Loucy (cell line): ENCODE measurements around the gene ACRV1.

Experiments used
- H2AFZ ChIP-seq: fragments of 200-600 bp; sonication (generic); 2 replicates; pipeline ENCODE4 v1.6.0; 2016; ENCODE audit warnings: antibody characterized with exemption, mild to moderate bottlenecking, low read length, moderate library complexity
- H3F3A ChIP-seq: fragments of 200-600 bp; 2 replicates; pipeline ENCODE4 v1.6.0; 2016; ENCODE audit warnings: antibody characterized with exemption, low read depth, mild to moderate bottlenecking
- H3K27me3 ChIP-seq: fragments of 200-600 bp; sonication (generic); 2 replicates; pipeline ENCODE4 v1.6.1; 2014; ENCODE audit warnings: low read length, mild to moderate bottlenecking; ENCODE audit not compliant: insufficient read depth, poor library complexity, severe bottlenecking
- H3K36me3 ChIP-seq: fragments of 200-600 bp; sonication (generic); 2 replicates; pipeline ENCODE4 v1.6.1; 2016; ENCODE audit warnings: low read length; ENCODE audit not compliant: insufficient read depth
- H3K4me1 ChIP-seq: fragments of 200-600 bp; sonication (generic); 2 replicates; pipeline ENCODE4 v1.5.1; 2014; ENCODE audit warnings: low read length, mild to moderate bottlenecking; ENCODE audit not compliant: insufficient read depth, poor library complexity, severe bottlenecking
- H3K4me2 ChIP-seq: fragments of 200-600 bp; sonication (generic); 2 replicates; pipeline ENCODE4 v1.6.0; 2014; ENCODE audit warnings: antibody characterized with exemption, low read length, low read depth, mild to moderate bottlenecking; ENCODE audit not compliant: poor library complexity, severe bottlenecking
- H3K4me3 ChIP-seq: fragments of 200-600 bp; sonication (generic); 2 replicates; pipeline ENCODE4 v1.5.1; 2014; ENCODE audit warnings: low read length, mild to moderate bottlenecking, mixed read lengths; ENCODE audit not compliant: poor library complexity, severe bottlenecking
- H3K79me2 ChIP-seq: fragments of 200-600 bp; sonication (generic); 2 replicates; pipeline ENCODE4 v1.6.1; 2014; ENCODE audit warnings: low read length; ENCODE audit not compliant: insufficient read depth
- H3K9ac ChIP-seq: fragments of 200-600 bp; sonication (generic); 2 replicates; pipeline ENCODE4 v1.6.0; 2014; ENCODE audit warnings: mild to moderate bottlenecking, low read depth, low read length, moderate library complexity; ENCODE audit not compliant: poor library complexity, severe bottlenecking
- H3K9me2 ChIP-seq: fragments of 200-600 bp; sonication (generic); replicated peaks from 2 replicates; pipeline ENCODE4 v1.6.1; 2016; ENCODE audit warnings: low read depth, low read length, mixed read lengths
- H3K9me3 ChIP-seq: fragments of 200-600 bp; sonication (generic); 2 replicates; pipeline ENCODE4 v1.6.1; 2014; ENCODE audit warnings: mild to moderate bottlenecking, antibody characterized with exemption, low read length, low read depth; ENCODE audit not compliant: insufficient read depth
- H4K20me1 ChIP-seq: fragments of 200-600 bp; sonication (generic); 2 replicates; pipeline ENCODE4 v1.6.0; 2014; ENCODE audit warnings: antibody characterized with exemption, low read length, mild to moderate bottlenecking; ENCODE audit not compliant: insufficient read depth, poor library complexity, severe bottlenecking
- CTCF ChIP-seq: fragments of 200-600 bp; sonication (generic); conservative IDR thresholded peaks from 2 replicates; pipeline ENCODE4 v1.5.1; 2014; ENCODE audit warnings: mild to moderate bottlenecking, antibody characterized with exemption, low read length
- EZH2phosphoT487 ChIP-seq: fragments of 200-600 bp; IDR thresholded peaks from 2 replicates; pipeline ENCODE4 v1.6.1; 2018; ENCODE audit warnings: antibody characterized with exemption, mild to moderate bottlenecking, moderate library complexity, borderline replicate concordance

ACRV1 gene

GRCh38 chr11:125667151-125667550 is 13.5 kb downstream of the ACRV1 start:
- H3K36me3 ChIP-seq, result peaks cover 68% of the 10 kb centered on the region
- H3K4me3 ChIP-seq, result no peak overlapping the region
- H3K79me2 ChIP-seq, result peaks cover 19% of the 10 kb centered on the region; the same call in 1 of the 2 replicates
- no peaks in the 10 kb centered on the region for H3F3A ChIP-seq
- H3K9ac ChIP-seq, result no peak overlapping the region
- H2AFZ ChIP-seq, result no peak overlapping the region
- H3K27me3 ChIP-seq, result no peaks in the 10 kb centered on the region
- H4K20me1 ChIP-seq, result peaks cover 11% of the 10 kb centered on the region
- no peak overlapping the region for H3K4me2 ChIP-seq
- no peaks in the 10 kb centered on the region; the same call in 1 of the 2 replicates for H3K9me3 ChIP-seq
- TF ChIP-seq EZH2phosphoT487 (no peak), CTCF (no peak)
- no peaks in the 10 kb centered on the region for H3K9me2 ChIP-seq
- no peaks in the 10 kb centered on the region for H3K4me1 ChIP-seq

- peaks cover 8% of the 10 kb centered on the region for H4K20me1 ChIP-seq
- H3K27me3 ChIP-seq, result no peaks in the 10 kb centered on the region
- H3K9ac ChIP-seq, result no peak overlapping the region
- no peak for TF ChIP-seq CTCF
- no peak for TF ChIP-seq EZH2phosphoT487
- H3K4me2 ChIP-seq, result no peak overlapping the region
- no peaks in the 10 kb centered on the region for H3K9me2 ChIP-seq
- no peaks in the 10 kb centered on the region for H3F3A ChIP-seq
- H2AFZ ChIP-seq, result no peak overlapping the region
- no peaks in the 10 kb centered on the region; the same call in 1 of the 2 replicates for H3K9me3 ChIP-seq
- no peak overlapping the region for H3K4me3 ChIP-seq
- H3K4me1 ChIP-seq, result no peaks in the 10 kb centered on the region
- H3K36me3 ChIP-seq, result peaks cover 62% of the 10 kb centered on the region
- peaks cover 16% of the 10 kb centered on the region; the same call in 1 of the 2 replicates for H3K79me2 ChIP-seq
These were observed 16.7 kb downstream of the ACRV1 start for GRCh38 chr11:125663910-125664309.

GRCh38 chr11:125662689-125663088 is 18.0 kb downstream of the ACRV1 start:
- H3K9me2 ChIP-seq, result no peaks in the 10 kb centered on the region
- H3K4me2 ChIP-seq, result no peak overlapping the region
- no peaks in the 10 kb centered on the region for H3F3A ChIP-seq
- no peak overlapping the region for H2AFZ ChIP-seq
- H3K4me3 ChIP-seq, result no peak overlapping the region
- H3K36me3 ChIP-seq, result peaks cover 63% of the 10 kb centered on the region
- no peak overlapping the region for H3K9ac ChIP-seq
- TF ChIP-seq CTCF (no peak), EZH2phosphoT487 (no peak)
- H3K27me3 ChIP-seq, result no peaks in the 10 kb centered on the region
- H3K9me3 ChIP-seq, result no peaks in the 10 kb centered on the region; the same call in 1 of the 2 replicates
- H3K4me1 ChIP-seq, result no peaks in the 10 kb centered on the region
- H3K79me2 ChIP-seq, result peaks cover 12% of the 10 kb centered on the region; the same call in 1 of the 2 replicates
- H4K20me1 ChIP-seq, result peaks cover 8% of the 10 kb centered on the region
